ENCODE measurements around the gene ATP5MC2.

GRCh38 chr12:53709671-53710070 lies 33.8 kb upstream of the ATP5MC2 start:
- TF ChIP-seq RAD21 (conservative IDR thresholded peaks at IDR 0.05 in 1 of 2, IDR thresholded peaks at IDR 0.05 in 1 of 2) = no peak
- no peak for TF ChIP-seq RFX5 (IDR thresholded peaks at IDR 0.05)
- no peak for TF ChIP-seq POLR2A (IDR thresholded peaks at IDR 0.05; ENCODE audit: low read length)
- TF ChIP-seq, protein P1, sequence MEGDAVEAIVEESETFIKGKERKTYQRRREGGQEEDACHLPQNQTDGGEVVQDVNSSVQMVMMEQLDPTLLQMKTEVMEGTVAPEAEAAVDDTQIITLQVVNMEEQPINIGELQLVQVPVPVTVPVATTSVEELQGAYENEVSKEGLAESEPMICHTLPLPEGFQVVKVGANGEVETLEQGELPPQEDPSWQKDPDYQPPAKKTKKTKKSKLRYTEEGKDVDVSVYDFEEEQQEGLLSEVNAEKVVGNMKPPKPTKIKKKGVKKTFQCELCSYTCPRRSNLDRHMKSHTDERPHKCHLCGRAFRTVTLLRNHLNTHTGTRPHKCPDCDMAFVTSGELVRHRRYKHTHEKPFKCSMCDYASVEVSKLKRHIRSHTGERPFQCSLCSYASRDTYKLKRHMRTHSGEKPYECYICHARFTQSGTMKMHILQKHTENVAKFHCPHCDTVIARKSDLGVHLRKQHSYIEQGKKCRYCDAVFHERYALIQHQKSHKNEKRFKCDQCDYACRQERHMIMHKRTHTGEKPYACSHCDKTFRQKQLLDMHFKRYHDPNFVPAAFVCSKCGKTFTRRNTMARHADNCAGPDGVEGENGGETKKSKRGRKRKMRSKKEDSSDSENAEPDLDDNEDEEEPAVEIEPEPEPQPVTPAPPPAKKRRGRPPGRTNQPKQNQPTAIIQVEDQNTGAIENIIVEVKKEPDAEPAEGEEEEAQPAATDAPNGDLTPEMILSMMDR (IDR thresholded peaks at IDR 0.05) = no peak
- no peak for TF ChIP-seq HDAC2 (IDR thresholded peaks at IDR 0.05)
- no peak for TF ChIP-seq USF2 (IDR thresholded peaks at IDR 0.05)
- no peak for TF ChIP-seq BHLHE40 (IDR thresholded peaks at IDR 0.05; ENCODE audit: low read depth, low read length)
- no peak for TF ChIP-seq HOXA7 (CRISPR knock-in tag; IDR thresholded peaks at IDR 0.05)
- no peak for TF ChIP-seq ESRRA (IDR thresholded peaks at IDR 0.05; ENCODE audit: borderline replicate concordance, low read length)
- TF ChIP-seq MYC (IDR thresholded peaks at IDR 0.05; ENCODE audit: borderline replicate concordance, low read length) = no peak
- TF ChIP-seq SMC3 (IDR thresholded peaks at IDR 0.05) = no peak
- TF ChIP-seq ZFP36 (IDR thresholded peaks at IDR 0.05; ENCODE audit: borderline replicate concordance, partially characterized antibody) = no peak
- no peak for TF ChIP-seq POLR2AphosphoS2 (conservative IDR thresholded peaks at IDR 0.05; ENCODE audit: low read length)
- TF ChIP-seq RCOR1 (IDR thresholded peaks at IDR 0.05; ENCODE audit: low read depth, low read length) = no peak

All from A549 (cell line).